Fibroblast of skin of right quadriceps (primary cell): ENCODE data around the gene PET117.
"Not testable (repeated sequence)": the region's sequence is repeated elsewhere in the genome, so short reads cannot be mapped to it uniquely, and the experiment has no call there.

Experiments
- DNase-seq: peaks from one replicate; pipeline ENCODE4 v3.0.0-alpha.2; 2013

PET117 gene

GRCh38 chr20:18165553-18165952, 27.9 kb downstream of the PET117 start:
- no peak for DNase-seq

GRCh38 chr20:18166241-18166881, 28.7 kb downstream of the PET117 start:
- peak; percentile 7 for DNase-seq

- no peak for DNase-seq
Observed at GRCh38 chr20:18166950-18167349, 29.3 kb downstream of the PET117 start.

GRCh38 chr20:18172379-18172778, 34.7 kb downstream of the PET117 start:
- DNase-seq, result no peak

GRCh38 chr20:18174906-18175683, 37.4 kb downstream of the PET117 start:
- no peak for DNase-seq

- no peak for DNase-seq
Observed at GRCh38 chr20:18176318-18176785, 38.7 kb downstream of the PET117 start.

- DNase-seq, result not testable (repeated sequence)
Observed at GRCh38 chr20:18180366-18180765, 42.7 kb downstream of the PET117 start.

GRCh38 chr20:18180815-18181214, 43.2 kb downstream of the PET117 start:
- no peak for DNase-seq

GRCh38 chr20:18187020-18187419, 49.4 kb downstream of the PET117 start:
- no peak for DNase-seq

- DNase-seq, result no peak
Observed at GRCh38 chr20:18188434-18188833, 50.8 kb downstream of the PET117 start.

- no peak for DNase-seq
Observed at GRCh38 chr20:18190338-18191233, 52.9 kb downstream of the PET117 start.

- DNase-seq, result no peak
Observed at GRCh38 chr20:18191306-18191705, 53.6 kb downstream of the PET117 start.
